ENCODE measurements around the gene SLC35E3. TPM values are rescaled to one million over a fixed set of nuclear protein-coding genes. Genes with fewer than 3 reads are reported as not detected.

Gene SLC35E3
- total RNA-seq, 1 experiment from 2014 or later, result 4.9 TPM

GRCh38 chr12:68804657-68805591 lies 58.9 kb downstream of the SLC35E3 start:
- H2AFZ ChIP-seq (ENCODE audit: low read depth, low read length, poor library complexity, severe bottlenecking), result no peak overlapping the region
- intact Hi-C loops (cut with micrococcal nuclease), result loop anchor here (5.0 kb wide), 1 partner anchor 473 kb away; the partner anchor contains the start of gene MDM1
- RAD21 ChIA-PET (ENCODE audit: low non-redundant PET in 1 of 2, low total read pairs in 2 of 2, uncharacterized antibody in 2 of 2, unreplicated experiment in 2 of 2), result no interaction called here

More at GRCh38 chr12:68804657-68805591, 58.9 kb downstream of the SLC35E3 start:
- CTCF ChIA-PET, result no interaction called here
- BruUV-seq (replicated peaks), result no TSS peak
- peaks cover 29 to 55% of the 10 kb centered on the region in 2 experiments for H3K4me1 ChIP-seq (ENCODE audit: control insufficient read depth in 1 of 2, insufficient read depth in 2 of 2, low read length in 2 of 2)
- H3K9me3 ChIP-seq (ENCODE audit: control insufficient read depth in 1 of 2, insufficient read depth in 1 of 2, low read depth in 1 of 2, low read length in 2 of 2), result no peaks in the 10 kb centered on the region
- no peaks in the 10 kb centered on the region for H4K20me1 ChIP-seq (ENCODE audit: insufficient read depth)
- no peaks in the 10 kb centered on the region for H3K9me2 ChIP-seq (ENCODE audit: insufficient read depth)
- H3K4me3 ChIP-seq (replicated peaks in 1 of 2; ENCODE audit: low read depth in 1 of 2, low read length in 2 of 2), result no peak overlapping the region
- no peak overlapping the region for H3K4me2 ChIP-seq (ENCODE audit: low read length)
- no peak for ATAC-seq
- no peak for TF ChIP-seq EZH2phosphoT487 (IDR thresholded peaks at IDR 0.05; ENCODE audit: borderline replicate concordance)
- no peak for TF ChIP-seq YY1 (IDR thresholded peaks at IDR 0.05; ENCODE audit: extremely low read depth, insufficient replicate concordance, low read depth, low read length)
- no peak for TF ChIP-seq REST (IDR thresholded peaks at IDR 0.05; ENCODE audit: low read depth)
- TF ChIP-seq, protein P1, sequence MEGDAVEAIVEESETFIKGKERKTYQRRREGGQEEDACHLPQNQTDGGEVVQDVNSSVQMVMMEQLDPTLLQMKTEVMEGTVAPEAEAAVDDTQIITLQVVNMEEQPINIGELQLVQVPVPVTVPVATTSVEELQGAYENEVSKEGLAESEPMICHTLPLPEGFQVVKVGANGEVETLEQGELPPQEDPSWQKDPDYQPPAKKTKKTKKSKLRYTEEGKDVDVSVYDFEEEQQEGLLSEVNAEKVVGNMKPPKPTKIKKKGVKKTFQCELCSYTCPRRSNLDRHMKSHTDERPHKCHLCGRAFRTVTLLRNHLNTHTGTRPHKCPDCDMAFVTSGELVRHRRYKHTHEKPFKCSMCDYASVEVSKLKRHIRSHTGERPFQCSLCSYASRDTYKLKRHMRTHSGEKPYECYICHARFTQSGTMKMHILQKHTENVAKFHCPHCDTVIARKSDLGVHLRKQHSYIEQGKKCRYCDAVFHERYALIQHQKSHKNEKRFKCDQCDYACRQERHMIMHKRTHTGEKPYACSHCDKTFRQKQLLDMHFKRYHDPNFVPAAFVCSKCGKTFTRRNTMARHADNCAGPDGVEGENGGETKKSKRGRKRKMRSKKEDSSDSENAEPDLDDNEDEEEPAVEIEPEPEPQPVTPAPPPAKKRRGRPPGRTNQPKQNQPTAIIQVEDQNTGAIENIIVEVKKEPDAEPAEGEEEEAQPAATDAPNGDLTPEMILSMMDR (IDR thresholded peaks at IDR 0.05 in 2 of 3, conservative IDR thresholded peaks at IDR 0.05 in 1 of 3; ENCODE audit: borderline replicate concordance in 1 of 3, insufficient read depth in 1 of 3, low read depth in 2 of 3, low read length in 2 of 3), result no peak
- no peak for TF ChIP-seq POLR2AphosphoS5 (IDR thresholded peaks at IDR 0.05; ENCODE audit: low read depth, low read length)
- no peak for TF ChIP-seq ELF1 (IDR thresholded peaks at IDR 0.05; ENCODE audit: borderline replicate concordance, low read depth)
- TF ChIP-seq EGR1 (IDR thresholded peaks at IDR 0.05; ENCODE audit: low read depth), result no peak
- no peak for TF ChIP-seq SIN3A (IDR thresholded peaks at IDR 0.05; ENCODE audit: low read depth)
- TF ChIP-seq CBX3 (IDR thresholded peaks at IDR 0.05; ENCODE audit: low read depth), result no peak
- TF ChIP-seq JUND (IDR thresholded peaks at IDR 0.05), result no peak
- no peak for TF ChIP-seq POLR2A (IDR thresholded peaks at IDR 0.05; ENCODE audit: borderline replicate concordance, extremely low read depth, insufficient read depth, insufficient read length)
- TF ChIP-seq SP1 (IDR thresholded peaks at IDR 0.05; ENCODE audit: low read depth), result no peak
- TF ChIP-seq CEBPB (IDR thresholded peaks at IDR 0.05; ENCODE audit: low read depth), result no peak
- no peak for TF ChIP-seq TCF7L2 (IDR thresholded peaks at IDR 0.05; ENCODE audit: borderline replicate concordance, extremely low read depth, insufficient read depth, insufficient read length)
- peaks cover 20% of the 10 kb centered on the region for H3K79me2 ChIP-seq (ENCODE audit: insufficient read depth, low read length)
- no peaks in the 10 kb centered on the region for H3K27me3 ChIP-seq (ENCODE audit: insufficient read depth, low read length)
- no peak overlapping the region for H3K9ac ChIP-seq (ENCODE audit: low read length)
- no peak overlapping the region for H3K27ac ChIP-seq (ENCODE audit: low read depth, low read length)
- no peaks in the 10 kb centered on the region for H3K36me3 ChIP-seq (ENCODE audit: control insufficient read depth in 1 of 2, insufficient read depth in 2 of 2, low read length in 2 of 2)
- no peak for DNase-seq (ENCODE audit: low read depth, low spot score)
- POLR2A ChIA-PET, result no interaction called here

Measured in HCT116 (cell line).